Liver (tissue), 3 donors: ENCODE results near the gene C19orf33.

ENCODE experiments used
- CTCF ChIP-seq: fragments of 150-350 bp; IDR thresholded peaks from 2 replicates; pipeline ENCODE4 v1.5.1; 2017; ENCODE audit warnings: improper control_type of control experiment, low read depth, low read length; ENCODE audit not compliant: missing input control
- EGR1 ChIP-seq, 2 donors: IDR thresholded peaks; 2 replicates each; pipeline ENCODE4 v1.6.1; 2016 to 2018; ENCODE audit warnings: antibody characterized with exemption in 2 of 2, low read depth in 2 of 2
- RAD21 ChIP-seq, 2 donors: IDR thresholded peaks; 2 replicates each; pipeline ENCODE4 v1.6.1; 2016; ENCODE audit warnings: antibody characterized with exemption in 2 of 2, mild to moderate bottlenecking in 2 of 2
- donor health status: healthy.
- donor health status: healthy.

DNA sequence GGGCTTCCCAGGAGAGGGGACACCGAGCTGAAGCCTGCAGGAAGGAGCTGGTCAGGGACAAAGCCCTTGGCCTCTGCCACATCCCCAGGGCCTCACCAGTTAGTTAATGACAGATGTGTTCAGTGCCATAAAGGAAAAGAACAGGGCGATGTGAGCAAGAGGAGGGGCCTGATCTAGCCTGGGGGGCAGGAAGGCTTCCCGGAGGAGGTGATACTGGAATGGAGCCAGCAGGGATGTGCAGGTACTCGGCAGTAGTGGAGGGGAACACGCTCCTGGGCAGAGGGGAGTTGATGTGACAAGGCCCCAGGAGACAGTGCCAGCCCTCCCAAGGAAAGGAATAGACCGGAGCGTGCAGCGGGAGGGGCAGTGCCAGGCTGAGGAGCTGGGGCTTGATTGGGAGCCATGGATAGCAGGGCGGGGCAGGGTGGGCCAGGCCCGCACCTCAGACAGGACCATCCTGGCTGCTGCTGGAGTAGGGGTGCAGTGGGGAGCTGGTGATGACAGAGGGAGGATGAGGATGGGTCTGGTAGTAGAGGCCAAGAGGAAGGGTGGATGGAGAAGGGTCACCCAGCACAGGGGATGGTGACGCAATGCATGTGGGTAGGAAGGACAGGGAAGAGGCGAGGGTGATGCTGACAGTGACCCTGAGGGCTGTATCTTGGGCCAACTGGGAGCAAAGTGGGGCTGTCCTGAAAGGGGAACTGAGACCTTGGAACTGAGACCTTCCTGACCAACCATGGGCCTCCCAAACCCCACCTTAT is 4.1 kb downstream of the C19orf33 start:
- TF ChIP-seq CTCF (no peak), EGR1 (IDR thresholded peaks at IDR 0.05; ENCODE audit: low read depth in 2 of 2) (no peak), RAD21 (IDR thresholded peaks at IDR 0.05) (no peak)
